Left lung (tissue), 10 donors: ENCODE results near the gene CMSS1. TPM values are rescaled to one million over a fixed set of nuclear protein-coding genes. Genes with fewer than 3 reads are reported as not detected.

Experiments
- ATAC-seq: fragments of 200-7000 bp; cut with Tn5 transposase; one replicate; pipeline ENCODE4 v1.9.1; 2020; ENCODE audit warnings: moderate library complexity
- DNase-seq, 4 donors: peaks; one replicate each; pipeline ENCODE4 v3.0.0-alpha.2; 2013 to 2020
- H3K27ac ChIP-seq, 2 donors: fragments of 200-600 bp; sonication (generic) in 1 of 2; one replicate each; pipeline versions ENCODE4 v1.5.0 to v1.8.0; 2020 to 2021
- H3K27me3 ChIP-seq, 2 donors: fragments of 200-600 bp; sonication (generic) in 1 of 2; one replicate each; pipeline versions ENCODE4 v1.5.0 to v1.8.0; 2020 to 2021
- H3K36me3 ChIP-seq, 2 donors: fragments of 200-600 bp; sonication (generic) in 1 of 2; one replicate each; pipeline versions ENCODE4 v1.5.0 to v1.8.0; 2020 to 2021
- H3K4me1 ChIP-seq, 2 donors: fragments of 200-600 bp; one replicate each; pipeline ENCODE4 v1.8.0; 2021
- H3K4me3 ChIP-seq, 2 donors: fragments of 200-600 bp; sonication (generic) in 1 of 2; one replicate each; pipeline versions ENCODE4 v1.5.0 to v1.8.0; 2020 to 2021; ENCODE audit warnings: mild to moderate bottlenecking in 1 of 2
- H3K9me3 ChIP-seq, 2 donors: fragments of 200-600 bp; sonication (generic) in 1 of 2; one replicate each; pipeline versions ENCODE4 v1.5.0 to v1.8.0; 2020 to 2021
- intact Hi-C, 2 donors: fragments of 100-400 bp; cut with DNase I; formaldehyde crosslinking; loops; one replicate each; pipeline versions ENCODE4 v1.11.2 to v1.14.2; 2022
- polyA plus RNA-seq, 6 donors: library from polyadenylated mRNA; unstranded; fragments of 120-200 nt; gene quantifications; one replicate each; pipeline ENCODE4 v1.2.1, GENCODE V29; 2013; ENCODE audit not compliant: insufficient read length in 6 of 6
- total RNA-seq, 2 donors: library from RNA; stranded (reverse); fragmentation: NEBNext Ultra II Directional; extraction: Animal tissue kit (Norgen Biotek cat#: 25700); gene quantifications; one replicate each; pipeline ENCODE4 v1.2.1, GENCODE V29; 2021
- TF ChIP-seq, protein P1 (sequence below), 2 donors: fragments of 200-600 bp; sonication (generic) in 1 of 2; IDR thresholded peaks; one replicate each; pipeline versions ENCODE4 v1.5.0 to v1.8.0; 2021; ENCODE audit warnings: antibody characterized with exemption in 2 of 2
- donor health status: DM: no; HTN: yes; CAD: no.
- donor health status: DM: no; HTN: no; CAD: no.

CMSS1 gene
- total and polyA plus RNA-seq, 8 donors, result 13.4 to 51.0 (median 41.8) TPM

- Histone ChIP-seq H3K9me3 (no peaks in the 10 kb centered on the region), H3K36me3 (no peaks in the 10 kb centered on the region), H3K27ac (peak overlapping the region in 1 of 2 donors; percentile 20), H3K27me3 (no peaks in the 10 kb centered on the region), H3K4me3 (no peak overlapping the region), H3K4me1 (peaks cover 0 to 6% of the 10 kb centered on the region in 2 donors)
- ATAC-seq, result peak; percentile 13
- TF ChIP-seq, protein P1, sequence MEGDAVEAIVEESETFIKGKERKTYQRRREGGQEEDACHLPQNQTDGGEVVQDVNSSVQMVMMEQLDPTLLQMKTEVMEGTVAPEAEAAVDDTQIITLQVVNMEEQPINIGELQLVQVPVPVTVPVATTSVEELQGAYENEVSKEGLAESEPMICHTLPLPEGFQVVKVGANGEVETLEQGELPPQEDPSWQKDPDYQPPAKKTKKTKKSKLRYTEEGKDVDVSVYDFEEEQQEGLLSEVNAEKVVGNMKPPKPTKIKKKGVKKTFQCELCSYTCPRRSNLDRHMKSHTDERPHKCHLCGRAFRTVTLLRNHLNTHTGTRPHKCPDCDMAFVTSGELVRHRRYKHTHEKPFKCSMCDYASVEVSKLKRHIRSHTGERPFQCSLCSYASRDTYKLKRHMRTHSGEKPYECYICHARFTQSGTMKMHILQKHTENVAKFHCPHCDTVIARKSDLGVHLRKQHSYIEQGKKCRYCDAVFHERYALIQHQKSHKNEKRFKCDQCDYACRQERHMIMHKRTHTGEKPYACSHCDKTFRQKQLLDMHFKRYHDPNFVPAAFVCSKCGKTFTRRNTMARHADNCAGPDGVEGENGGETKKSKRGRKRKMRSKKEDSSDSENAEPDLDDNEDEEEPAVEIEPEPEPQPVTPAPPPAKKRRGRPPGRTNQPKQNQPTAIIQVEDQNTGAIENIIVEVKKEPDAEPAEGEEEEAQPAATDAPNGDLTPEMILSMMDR (IDR thresholded peaks at IDR 0.05), result no peak
- DNase-seq, result no peak
- intact Hi-C loops, result no loop called here
Observed at GRCh38 chr3:99954914-99955644, 137.4 kb downstream of the CMSS1 start.

GRCh38 chr3:99955773-99956562, 138.3 kb downstream of the CMSS1 start:
- TF ChIP-seq, protein P1 (IDR thresholded peaks at IDR 0.05), result no peak
- no peak for DNase-seq
- intact Hi-C loops, result no loop called here
- no peak for ATAC-seq
- Histone ChIP-seq H3K4me1 (peaks cover 0 to 6% of the 10 kb centered on the region in 2 donors), H3K4me3 (no peak overlapping the region), H3K27ac (peak overlapping the region in 1 of 2 donors; percentile 20), H3K27me3 (no peaks in the 10 kb centered on the region), H3K9me3 (no peaks in the 10 kb centered on the region), H3K36me3 (no peaks in the 10 kb centered on the region)

- TF ChIP-seq, protein P1 (IDR thresholded peaks at IDR 0.05), result no peak
- Histone ChIP-seq H3K4me3 (no peak overlapping the region), H3K27ac (no peak overlapping the region), H3K36me3 (no peaks in the 10 kb centered on the region), H3K27me3 (no peaks in the 10 kb centered on the region), H3K9me3 (no peaks in the 10 kb centered on the region), H3K4me1 (peaks cover 0 to 6% of the 10 kb centered on the region in 2 donors)
- peak in 2 of 4 donors; percentile 31 to 38 for DNase-seq
- ATAC-seq, result no peak
- intact Hi-C loops, result no loop called here
Observed at GRCh38 chr3:99957151-99957796, 139.6 kb downstream of the CMSS1 start.

DNA sequence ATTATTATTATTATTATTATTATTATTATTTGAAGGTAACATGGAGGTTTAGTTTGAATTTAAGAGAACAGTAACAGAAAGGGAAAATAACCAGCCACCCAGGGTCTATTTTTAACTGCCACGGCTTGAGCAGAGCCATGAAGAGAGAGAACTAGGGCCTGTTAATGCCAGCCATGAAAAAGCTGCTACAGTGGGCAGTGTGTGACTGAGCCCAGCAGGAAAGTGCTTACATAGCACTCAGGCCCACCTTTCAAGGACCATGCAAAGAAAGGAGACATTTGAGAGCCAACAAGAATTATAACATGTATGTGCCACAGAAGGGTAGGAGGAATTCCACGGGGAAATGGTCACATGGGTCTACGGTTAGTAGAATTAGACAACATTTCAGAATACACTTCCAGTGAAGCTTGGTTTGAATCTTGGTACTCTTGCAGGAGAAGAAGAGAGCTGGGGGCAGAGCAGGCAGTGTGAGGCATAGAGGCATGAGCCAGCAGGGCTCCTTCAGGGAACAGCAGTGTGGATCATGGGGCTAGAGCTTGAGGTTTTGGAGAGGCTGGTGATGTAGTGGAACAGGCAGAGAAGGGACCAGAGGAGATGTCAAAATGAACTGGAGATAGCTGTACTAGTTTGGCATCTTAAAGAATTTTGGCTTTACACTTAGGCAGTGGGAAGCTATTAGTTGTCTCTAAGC, 140.7 kb downstream of the CMSS1 start:
- H3K4me1 ChIP-seq, result peaks cover 0 to 6% of the 10 kb centered on the region in 2 donors
- H3K27ac ChIP-seq, result no peak overlapping the region
- H3K27me3 ChIP-seq, result no peaks in the 10 kb centered on the region
- ATAC-seq (no peak), DNase-seq (peak in 1 of 4 donors; percentile 30)
- no peak overlapping the region for H3K4me3 ChIP-seq
- intact Hi-C loops, result no loop called here
- TF ChIP-seq, protein P1 (IDR thresholded peaks at IDR 0.05), result no peak
- no peaks in the 10 kb centered on the region for H3K9me3 ChIP-seq
- no peaks in the 10 kb centered on the region for H3K36me3 ChIP-seq
